ENCODE measurements around the gene SP100.

The SP100 gene

DNA sequence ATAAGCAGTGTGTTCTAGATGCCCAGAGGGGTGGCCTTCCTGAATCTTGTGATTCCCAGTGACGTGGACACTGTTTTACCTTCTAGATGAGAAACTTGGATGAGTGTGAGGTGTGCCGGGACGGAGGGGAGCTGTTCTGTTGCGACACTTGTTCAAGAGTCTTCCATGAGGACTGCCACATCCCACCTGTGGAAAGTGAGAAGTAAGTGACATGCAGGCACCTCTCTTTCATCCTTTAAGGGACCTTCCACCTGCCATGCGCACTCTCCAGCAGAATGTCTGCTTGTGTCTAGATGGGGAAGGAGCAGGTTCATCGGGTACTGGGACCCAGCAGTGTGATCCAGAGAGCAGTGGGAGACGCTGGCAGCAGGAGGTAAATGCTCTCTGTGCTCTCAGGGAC is 16.0 kb upstream of the SP100 start:
- TF ChIP-seq USF1 (IDR thresholded peaks at IDR 0.05), result no peak

- no peak for TF ChIP-seq CREB1 (IDR thresholded peaks at IDR 0.05; ENCODE audit: low read depth)
These were observed 15.5 kb upstream of the SP100 start for GRCh38 chr2:230400454-230400853.

GRCh38 chr2:230403746-230404145 is 12.3 kb upstream of the SP100 start:
- TF ChIP-seq, protein P1, sequence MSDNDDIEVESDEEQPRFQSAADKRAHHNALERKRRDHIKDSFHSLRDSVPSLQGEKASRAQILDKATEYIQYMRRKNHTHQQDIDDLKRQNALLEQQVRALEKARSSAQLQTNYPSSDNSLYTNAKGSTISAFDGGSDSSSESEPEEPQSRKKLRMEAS (IDR thresholded peaks at IDR 0.05), result no peak
- TF ChIP-seq ZBTB7A (IDR thresholded peaks at IDR 0.05; ENCODE audit: low read depth) (no peak), CREB1 (IDR thresholded peaks at IDR 0.05; ENCODE audit: low read depth) (no peak), RAD21 (IDR thresholded peaks at IDR 0.05; ENCODE audit: low read depth) (no peak), EGR1 (IDR thresholded peaks at IDR 0.05) (no peak), TEAD4 (IDR thresholded peaks at IDR 0.05) (no peak), YY1 (IDR thresholded peaks at IDR 0.05; ENCODE audit: low read depth) (no peak), NFIC (IDR thresholded peaks at IDR 0.05) (no peak), FOXM1 (IDR thresholded peaks at IDR 0.05; ENCODE audit: borderline replicate concordance, low read depth) (no peak), REST (IDR thresholded peaks at IDR 0.05; ENCODE audit: low read depth) (no peak), EP300 (IDR thresholded peaks at IDR 0.05; ENCODE audit: borderline replicate concordance) (no peak), TCF12 (IDR thresholded peaks at IDR 0.05; ENCODE audit: low read depth) (no peak), USF1 (IDR thresholded peaks at IDR 0.05) (no peak)

- TF ChIP-seq CEBPB (IDR thresholded peaks at IDR 0.05) (no peak), EGR1 (IDR thresholded peaks at IDR 0.05) (no peak), TEAD4 (IDR thresholded peaks at IDR 0.05) (no peak), EP300 (IDR thresholded peaks at IDR 0.05; ENCODE audit: borderline replicate concordance) (no peak), RAD21 (IDR thresholded peaks at IDR 0.05; ENCODE audit: low read depth) (no peak), ZBTB7A (IDR thresholded peaks at IDR 0.05; ENCODE audit: low read depth) (no peak), FOXM1 (IDR thresholded peaks at IDR 0.05; ENCODE audit: borderline replicate concordance, low read depth) (no peak), CREB1 (IDR thresholded peaks at IDR 0.05; ENCODE audit: low read depth) (no peak), USF1 (IDR thresholded peaks at IDR 0.05) (no peak), REST (IDR thresholded peaks at IDR 0.05; ENCODE audit: low read depth) (no peak), YY1 (IDR thresholded peaks at IDR 0.05; ENCODE audit: low read depth) (no peak)
- TF ChIP-seq, protein P1 (IDR thresholded peaks at IDR 0.05), result no peak
These were observed 10.2 kb upstream of the SP100 start for GRCh38 chr2:230405824-230406223.

GRCh38 chr2:230408244-230408842 is 7.7 kb upstream of the SP100 start:
- TF ChIP-seq CREB1 (IDR thresholded peaks at IDR 0.05; ENCODE audit: low read depth), result no peak
- TF ChIP-seq ZBTB7A (IDR thresholded peaks at IDR 0.05; ENCODE audit: low read depth), result no peak
- TF ChIP-seq EGR1 (IDR thresholded peaks at IDR 0.05), result no peak

GRCh38 chr2:230410263-230410662 is 5.7 kb upstream of the SP100 start:
- no peak for TF ChIP-seq USF1 (IDR thresholded peaks at IDR 0.05)
- no peak for TF ChIP-seq ZBTB7A (IDR thresholded peaks at IDR 0.05; ENCODE audit: low read depth)
- no peak for TF ChIP-seq RAD21 (IDR thresholded peaks at IDR 0.05; ENCODE audit: low read depth)
- TF ChIP-seq CREB1 (IDR thresholded peaks at IDR 0.05; ENCODE audit: low read depth), result no peak
- TF ChIP-seq FOXM1 (IDR thresholded peaks at IDR 0.05; ENCODE audit: borderline replicate concordance, low read depth), result no peak

Data from Ishikawa (cell line).